Body of pancreas (tissue), 4 donors: Measurements from ENCODE around the gene SORCS1.

Experiments
- POLR2A ChIP-seq, 3 donors: fragments of 450-650 bp; IDR thresholded peaks; one replicate each; pipeline ENCODE4 v1.6.1; 2016; ENCODE audit warnings: antibody characterized with exemption in 3 of 3, mild to moderate bottlenecking in 2 of 3
- TF ChIP-seq, protein P1 (sequence below), 7 experiments: fragments of 450-650 bp in 4 of 7; fragments of 200-600 bp in 3 of 7; sonication (generic) in 3 of 7; IDR thresholded peaks; one replicate each; pipeline ENCODE4 v1.5.1; 2016 to 2019; ENCODE audit warnings: antibody characterized with exemption in 7 of 7

DNA sequence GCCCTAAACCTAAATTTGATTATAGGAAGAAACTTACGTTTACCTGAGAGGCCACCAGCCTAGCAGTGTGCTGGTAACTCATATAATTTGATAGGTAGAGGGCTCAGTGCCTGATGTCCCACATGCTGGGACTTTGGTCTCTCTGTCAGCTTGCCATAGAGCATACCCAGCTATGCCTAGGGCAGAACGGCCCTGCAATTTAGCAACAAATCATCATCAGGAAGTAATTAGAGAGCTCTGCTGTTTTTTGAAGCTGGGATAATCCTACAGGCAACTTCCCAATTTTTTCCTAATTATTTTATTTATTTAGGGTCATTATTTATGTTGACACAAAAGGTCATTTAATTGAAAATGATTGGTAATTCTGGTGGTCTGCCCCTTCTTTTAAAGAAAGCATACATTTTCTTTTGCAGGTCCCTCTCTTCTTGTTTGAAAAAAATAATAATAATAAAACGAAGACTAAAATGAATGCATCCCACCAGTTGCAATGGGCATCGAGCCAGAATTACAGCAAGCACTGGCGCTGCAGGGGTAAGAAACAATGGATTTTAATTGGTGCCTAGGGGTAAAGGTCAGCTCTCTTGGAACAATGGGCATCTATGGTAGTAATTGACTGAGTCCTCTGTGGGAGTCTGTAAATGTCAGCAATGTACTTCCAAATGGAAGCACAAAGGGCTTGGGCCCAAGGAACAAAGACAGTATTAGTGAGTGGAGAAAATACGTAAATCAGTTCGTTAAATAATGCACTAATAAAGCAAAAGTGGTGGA, 348.0 kb downstream of the SORCS1 start:
- TF ChIP-seq, protein P1, sequence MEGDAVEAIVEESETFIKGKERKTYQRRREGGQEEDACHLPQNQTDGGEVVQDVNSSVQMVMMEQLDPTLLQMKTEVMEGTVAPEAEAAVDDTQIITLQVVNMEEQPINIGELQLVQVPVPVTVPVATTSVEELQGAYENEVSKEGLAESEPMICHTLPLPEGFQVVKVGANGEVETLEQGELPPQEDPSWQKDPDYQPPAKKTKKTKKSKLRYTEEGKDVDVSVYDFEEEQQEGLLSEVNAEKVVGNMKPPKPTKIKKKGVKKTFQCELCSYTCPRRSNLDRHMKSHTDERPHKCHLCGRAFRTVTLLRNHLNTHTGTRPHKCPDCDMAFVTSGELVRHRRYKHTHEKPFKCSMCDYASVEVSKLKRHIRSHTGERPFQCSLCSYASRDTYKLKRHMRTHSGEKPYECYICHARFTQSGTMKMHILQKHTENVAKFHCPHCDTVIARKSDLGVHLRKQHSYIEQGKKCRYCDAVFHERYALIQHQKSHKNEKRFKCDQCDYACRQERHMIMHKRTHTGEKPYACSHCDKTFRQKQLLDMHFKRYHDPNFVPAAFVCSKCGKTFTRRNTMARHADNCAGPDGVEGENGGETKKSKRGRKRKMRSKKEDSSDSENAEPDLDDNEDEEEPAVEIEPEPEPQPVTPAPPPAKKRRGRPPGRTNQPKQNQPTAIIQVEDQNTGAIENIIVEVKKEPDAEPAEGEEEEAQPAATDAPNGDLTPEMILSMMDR (IDR thresholded peaks at IDR 0.05) = no peak
- TF ChIP-seq POLR2A (IDR thresholded peaks at IDR 0.05) = no peak
